ENCODE data around the gene CDC45.

CDC45 gene

DNA sequence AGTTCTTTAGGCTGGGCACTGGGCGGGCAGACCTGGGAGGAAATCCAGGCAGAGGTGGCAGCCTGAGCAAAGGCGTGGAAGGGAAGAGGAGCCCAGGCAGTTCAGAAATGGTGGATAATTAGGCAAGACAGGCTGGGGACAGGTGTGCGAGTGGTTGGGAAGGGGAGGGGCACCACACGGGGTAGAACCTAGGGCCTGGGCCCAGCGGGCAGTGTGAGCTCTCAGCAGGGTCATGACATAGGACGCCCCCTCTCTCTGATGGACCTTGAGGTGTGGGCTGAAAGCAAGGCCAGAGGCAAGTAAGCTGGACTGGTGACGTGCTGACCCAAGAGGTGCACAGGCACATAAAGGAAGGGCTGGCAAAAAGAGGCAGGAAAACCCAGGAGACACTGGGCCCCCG lies 7.5 kb upstream of the CDC45 start:
- no peaks in the 10 kb centered on the region for H3K27me3 ChIP-seq (ENCODE audit: control insufficient read depth, insufficient read depth, low read length)
- H3K9me3 ChIP-seq (ENCODE audit: control insufficient read depth, insufficient read depth, low read depth, low read length), result no peaks in the 10 kb centered on the region
- no peak overlapping the region for H3K4me3 ChIP-seq (ENCODE audit: low read depth, low read length)
- H3K9ac ChIP-seq (ENCODE audit: low read length), result no peak overlapping the region
- peaks cover 82% of the 10 kb centered on the region for H3K36me3 ChIP-seq (ENCODE audit: control insufficient read depth, insufficient read depth, low read length)
- H3K4me1 ChIP-seq (ENCODE audit: control insufficient read depth, insufficient read depth, low read length), result no peaks in the 10 kb centered on the region
- H3K27ac ChIP-seq (ENCODE audit: low read depth, low read length), result no peak overlapping the region

- Histone ChIP-seq H3K36me3 (ENCODE audit: control insufficient read depth, insufficient read depth, low read length) (peaks cover 69% of the 10 kb centered on the region), H3K9me3 (ENCODE audit: control insufficient read depth, insufficient read depth, low read depth, low read length) (no peaks in the 10 kb centered on the region), H3K4me3 (ENCODE audit: low read depth, low read length) (no peak overlapping the region), H3K27me3 (ENCODE audit: control insufficient read depth, insufficient read depth, low read length) (no peaks in the 10 kb centered on the region), H3K9ac (ENCODE audit: low read length) (no peak overlapping the region), H3K27ac (ENCODE audit: low read depth, low read length) (no peak overlapping the region), H3K4me1 (ENCODE audit: control insufficient read depth, insufficient read depth, low read length) (peaks cover 7% of the 10 kb centered on the region)
These were observed 6.1 kb upstream of the CDC45 start for GRCh38 chr22:19473578-19473977.

DNA sequence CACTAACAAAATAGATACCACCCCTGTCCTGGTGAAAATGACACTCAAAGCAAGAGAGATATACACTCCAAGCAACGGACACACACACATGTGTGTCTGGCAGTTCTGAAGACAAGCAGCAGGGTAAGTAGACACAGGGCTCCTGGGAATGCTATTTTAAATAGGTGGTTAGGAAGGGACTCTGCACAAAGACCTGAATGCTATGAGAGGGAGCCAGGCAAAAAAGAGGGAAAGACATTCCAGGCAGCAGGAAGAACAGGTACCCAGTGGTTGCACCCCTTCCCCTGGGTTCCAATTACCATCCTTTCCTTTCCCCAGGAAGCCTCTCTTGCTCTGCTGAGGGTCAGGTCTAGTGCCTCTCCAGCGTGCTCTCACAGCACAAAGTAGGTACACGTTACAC lies 3.7 kb upstream of the CDC45 start:
- no peak overlapping the region for H3K4me3 ChIP-seq (ENCODE audit: low read depth, low read length)

GRCh38 chr22:19477321-19478044 lies 2.2 kb upstream of the CDC45 start:
- Histone ChIP-seq H3K4me1 (ENCODE audit: control insufficient read depth, insufficient read depth, low read length) (peaks cover 7% of the 10 kb centered on the region), H3K9ac (ENCODE audit: low read length) (peak overlapping the region; percentile 100), H3K36me3 (ENCODE audit: control insufficient read depth, insufficient read depth, low read length) (peaks cover 36% of the 10 kb centered on the region), H3K4me3 (ENCODE audit: low read depth, low read length) (peak overlapping the region; percentile 97), H3K9me3 (ENCODE audit: control insufficient read depth, insufficient read depth, low read depth, low read length) (no peaks in the 10 kb centered on the region), H3K27me3 (ENCODE audit: control insufficient read depth, insufficient read depth, low read length) (no peaks in the 10 kb centered on the region), H3K27ac (ENCODE audit: low read depth, low read length) (no peak overlapping the region)

More for the DNA sequence above, 3.7 kb upstream of the CDC45 start:
- no peak overlapping the region for H3K9ac ChIP-seq (ENCODE audit: low read length)
- no peaks in the 10 kb centered on the region for H3K9me3 ChIP-seq (ENCODE audit: control insufficient read depth, insufficient read depth, low read depth, low read length)
- H3K27me3 ChIP-seq (ENCODE audit: control insufficient read depth, insufficient read depth, low read length), result no peaks in the 10 kb centered on the region
- H3K36me3 ChIP-seq (ENCODE audit: control insufficient read depth, insufficient read depth, low read length), result peaks cover 44% of the 10 kb centered on the region
- peaks cover 7% of the 10 kb centered on the region for H3K4me1 ChIP-seq (ENCODE audit: control insufficient read depth, insufficient read depth, low read length)
- no peak overlapping the region for H3K27ac ChIP-seq (ENCODE audit: low read depth, low read length)

- peaks cover 7% of the 10 kb centered on the region for H3K4me1 ChIP-seq (ENCODE audit: control insufficient read depth, insufficient read depth, low read length)
- H3K27me3 ChIP-seq (ENCODE audit: control insufficient read depth, insufficient read depth, low read length), result no peaks in the 10 kb centered on the region
- peaks cover 34% of the 10 kb centered on the region for H3K36me3 ChIP-seq (ENCODE audit: control insufficient read depth, insufficient read depth, low read length)
- H3K9ac ChIP-seq (ENCODE audit: low read length), result peak overlapping the region; percentile 100
- no peaks in the 10 kb centered on the region for H3K9me3 ChIP-seq (ENCODE audit: control insufficient read depth, insufficient read depth, low read depth, low read length)
- H3K27ac ChIP-seq (ENCODE audit: low read depth, low read length), result peak overlapping the region; percentile 100; the same call in 1 of the 2 replicates
- peak overlapping the region; percentile 97 for H3K4me3 ChIP-seq (ENCODE audit: low read depth, low read length)
These were observed 1.4 kb upstream of the CDC45 start for GRCh38 chr22:19478045-19478900.

- Histone ChIP-seq H3K9ac (ENCODE audit: low read length) (peak within 1 kb of the TSS; percentile 100), H3K27ac (ENCODE audit: low read depth, low read length) (peak within 1 kb of the TSS; percentile 100), H3K9me3 (ENCODE audit: control insufficient read depth, insufficient read depth, low read depth, low read length) (no peaks in the 10 kb centered on the region), H3K27me3 (ENCODE audit: control insufficient read depth, insufficient read depth, low read length) (no peaks in the 10 kb centered on the region), H3K36me3 (ENCODE audit: control insufficient read depth, insufficient read depth, low read length) (peaks cover 34% of the 10 kb centered on the region), H3K4me3 (ENCODE audit: low read depth, low read length) (peak within 1 kb of the TSS; percentile 97), H3K4me1 (ENCODE audit: control insufficient read depth, insufficient read depth, low read length) (peaks cover 7% of the 10 kb centered on the region)
These were observed 792 bp upstream of the CDC45 start, which contains the start of gene UFD1 for GRCh38 chr22:19478901-19479354. Gene UFD1 (minus strand): TSS chr22:19479193. CDS start chr22:19479085, 108 bp downstream.

DNA sequence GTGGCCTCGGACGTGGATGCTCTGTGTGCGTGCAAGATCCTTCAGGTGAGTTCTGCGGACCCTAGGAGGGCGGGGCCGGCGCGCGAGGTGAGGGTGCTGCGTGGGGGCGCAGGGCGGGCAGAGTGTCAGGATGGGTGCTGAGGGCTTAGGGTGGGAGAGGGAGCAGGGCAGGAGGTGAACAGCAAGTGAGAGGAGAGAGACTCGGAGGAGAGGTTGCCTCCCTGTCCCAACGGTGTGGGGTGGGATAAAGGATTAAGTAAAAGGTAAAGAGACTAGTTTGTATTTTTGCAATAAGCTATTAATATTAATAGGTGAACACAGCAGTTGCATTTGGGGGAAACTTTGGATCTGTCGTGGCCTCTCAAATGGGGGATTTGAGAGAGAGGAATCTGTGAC lies 451 bp downstream of the CDC45 start:
- Histone ChIP-seq H3K4me1 (ENCODE audit: control insufficient read depth, insufficient read depth, low read length) (peaks cover 7% of the 10 kb centered on the region), H3K9me3 (ENCODE audit: control insufficient read depth, insufficient read depth, low read depth, low read length) (no peaks in the 10 kb centered on the region), H3K4me3 (ENCODE audit: low read depth, low read length) (peak overlapping the region; percentile 97), H3K9ac (ENCODE audit: low read length) (peak overlapping the region; percentile 100), H3K36me3 (ENCODE audit: control insufficient read depth, insufficient read depth, low read length) (peaks cover 39% of the 10 kb centered on the region), H3K27ac (ENCODE audit: low read depth, low read length) (peak overlapping the region; percentile 55), H3K27me3 (ENCODE audit: control insufficient read depth, insufficient read depth, low read length) (no peaks in the 10 kb centered on the region)

DNA sequence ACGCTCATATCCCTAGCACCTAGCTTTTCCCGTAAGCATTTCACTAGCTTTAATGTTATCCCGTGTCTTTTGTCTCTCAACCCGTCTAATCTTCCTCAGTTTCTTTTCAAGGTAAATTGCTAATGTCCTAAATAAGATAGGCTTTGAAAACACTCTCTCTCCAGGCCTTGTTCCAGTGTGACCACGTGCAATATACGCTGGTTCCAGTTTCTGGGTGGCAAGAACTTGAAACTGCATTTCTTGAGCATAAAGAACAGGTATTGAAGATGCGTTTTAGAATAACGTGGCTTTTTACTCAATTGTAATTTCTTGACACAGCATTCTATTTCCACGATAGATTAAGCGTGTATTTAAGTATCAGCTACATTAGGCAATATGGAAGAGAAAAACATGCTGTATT lies 1.1 kb downstream of the CDC45 start:
- Histone ChIP-seq H3K9ac (ENCODE audit: low read length) (peak overlapping the region; percentile 100), H3K27me3 (ENCODE audit: control insufficient read depth, insufficient read depth, low read length) (no peaks in the 10 kb centered on the region), H3K27ac (ENCODE audit: low read depth, low read length) (no peak overlapping the region), H3K36me3 (ENCODE audit: control insufficient read depth, insufficient read depth, low read length) (peaks cover 40% of the 10 kb centered on the region), H3K9me3 (ENCODE audit: control insufficient read depth, insufficient read depth, low read depth, low read length) (no peaks in the 10 kb centered on the region), H3K4me3 (ENCODE audit: low read depth, low read length) (peak overlapping the region; percentile 97), H3K4me1 (ENCODE audit: control insufficient read depth, insufficient read depth, low read length) (peaks cover 7% of the 10 kb centered on the region)

- Histone ChIP-seq H3K9ac (ENCODE audit: low read length) (no peak overlapping the region), H3K4me1 (ENCODE audit: control insufficient read depth, insufficient read depth, low read length) (peaks cover 7% of the 10 kb centered on the region), H3K9me3 (ENCODE audit: control insufficient read depth, insufficient read depth, low read depth, low read length) (no peaks in the 10 kb centered on the region), H3K27ac (ENCODE audit: low read depth, low read length) (no peak overlapping the region), H3K36me3 (ENCODE audit: control insufficient read depth, insufficient read depth, low read length) (peaks cover 44% of the 10 kb centered on the region), H3K4me3 (ENCODE audit: low read depth, low read length) (no peak overlapping the region), H3K27me3 (ENCODE audit: control insufficient read depth, insufficient read depth, low read length) (no peaks in the 10 kb centered on the region)
These were observed 2.6 kb downstream of the CDC45 start for GRCh38 chr22:19482297-19482696.

DNA sequence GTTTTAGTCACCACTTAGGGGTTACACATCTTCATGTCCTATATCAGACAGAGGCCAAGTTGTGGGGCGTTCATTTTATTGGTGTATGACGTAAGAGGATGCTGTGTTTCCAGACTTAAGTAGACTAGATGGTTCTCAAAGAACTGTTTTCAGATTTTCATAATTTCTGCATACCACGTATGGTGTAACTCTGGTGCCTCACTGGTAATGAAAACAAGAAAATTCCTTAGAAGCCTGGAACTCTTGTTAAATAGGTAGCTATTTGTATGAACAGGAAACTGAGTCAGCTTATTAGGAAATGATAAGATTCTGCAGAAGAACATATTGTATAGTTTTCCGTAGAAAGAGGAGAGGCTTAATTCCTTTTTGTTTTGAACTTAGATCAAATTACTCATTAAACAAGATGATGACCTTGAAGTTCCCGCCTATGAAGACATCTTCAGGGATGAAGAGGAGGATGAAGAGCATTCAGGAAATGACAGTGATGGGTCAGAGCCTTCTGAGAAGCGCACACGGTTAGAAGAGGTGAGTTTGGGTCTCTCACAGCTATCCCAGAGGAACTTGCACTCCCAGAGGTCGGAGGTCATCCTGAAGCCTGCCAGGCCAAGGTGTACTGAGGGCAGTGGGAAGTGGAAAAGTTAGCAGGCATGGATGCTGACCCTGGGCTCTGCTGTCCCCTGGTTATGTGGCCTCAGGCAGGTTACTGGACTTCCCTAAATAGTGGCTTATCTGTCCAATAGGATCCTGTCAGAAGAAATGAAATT lies 3.9 kb downstream of the CDC45 start:
- no peaks in the 10 kb centered on the region; the same call in 1 of the 2 replicates for H3K4me1 ChIP-seq (ENCODE audit: control insufficient read depth, insufficient read depth, low read length)

More for the DNA sequence above, 3.9 kb downstream of the CDC45 start:
- no peak overlapping the region for H3K27ac ChIP-seq (ENCODE audit: low read depth, low read length)
- H3K9ac ChIP-seq (ENCODE audit: low read length), result no peak overlapping the region
- H3K36me3 ChIP-seq (ENCODE audit: control insufficient read depth, insufficient read depth, low read length), result peaks cover 54% of the 10 kb centered on the region
- no peaks in the 10 kb centered on the region for H3K27me3 ChIP-seq (ENCODE audit: control insufficient read depth, insufficient read depth, low read length)
- H3K4me3 ChIP-seq (ENCODE audit: low read depth, low read length), result no peak overlapping the region
- H3K9me3 ChIP-seq (ENCODE audit: control insufficient read depth, insufficient read depth, low read depth, low read length), result no peaks in the 10 kb centered on the region

Measured in HUES6 (cell line).